Kidney tubule cell (primary cell): ENCODE measurements around the gene IFI16.
"Not testable (repeated sequence)": the region's sequence is repeated elsewhere in the genome, so short reads cannot be mapped to it uniquely, and the experiment has no call there.

Experiments
- DNase-seq: peaks from one replicate; pipeline ENCODE4 v3.0.0-alpha.2; 2018; ENCODE audit warnings: low spot score

The IFI16 gene

GRCh38 chr1:159009704-159010361, at the start of gene IFI16:
IFI16 (plus strand) TSS chr1:159009907; CDS start chr1:159014681, 4,774 bp downstream.
- peak; percentile 78 for DNase-seq

- DNase-seq: no peak
Observed at GRCh38 chr1:158961178-158961577, 48.5 kb upstream of the IFI16 start.

GRCh38 chr1:158962983-158963382, 46.7 kb upstream of the IFI16 start:
- no peak for DNase-seq

GRCh38 chr1:158969166-158969565, 40.5 kb upstream of the IFI16 start:
- no peak for DNase-seq

GRCh38 chr1:158969855-158970254, 39.9 kb upstream of the IFI16 start:
- DNase-seq: peak; percentile 1

- DNase-seq: peak; percentile 3
Observed at GRCh38 chr1:158972841-158973240, 36.9 kb upstream of the IFI16 start.

- DNase-seq: no peak
Observed at GRCh38 chr1:158976219-158976618, 33.5 kb upstream of the IFI16 start.

GRCh38 chr1:158978730-158979129, 31.0 kb upstream of the IFI16 start:
- no peak for DNase-seq

- DNase-seq: no peak
Observed at GRCh38 chr1:158979229-158979628, 30.5 kb upstream of the IFI16 start.

- DNase-seq: no peak
Observed at GRCh38 chr1:158983235-158983634, 26.5 kb upstream of the IFI16 start.

GRCh38 chr1:158984386-158984785, 25.3 kb upstream of the IFI16 start:
- DNase-seq: no peak

- DNase-seq: peak; percentile 2
Observed at GRCh38 chr1:158989424-158989823, 20.3 kb upstream of the IFI16 start.

- no peak for DNase-seq
Observed at GRCh38 chr1:158992787-158993312, 16.9 kb upstream of the IFI16 start.

GRCh38 chr1:158996998-158997397, 12.7 kb upstream of the IFI16 start:
- DNase-seq: no peak

GRCh38 chr1:158998037-158998780, 11.5 kb upstream of the IFI16 start:
- no peak for DNase-seq

GRCh38 chr1:158998781-158999161, 10.9 kb upstream of the IFI16 start:
- DNase-seq: peak; percentile 63

- DNase-seq: peak; percentile 77
Observed at GRCh38 chr1:158999316-159000069, 10.2 kb upstream of the IFI16 start.

GRCh38 chr1:159000070-159000409, 9.7 kb upstream of the IFI16 start:
- DNase-seq: no peak

- DNase-seq: peak; percentile 86
Observed at GRCh38 chr1:159000625-159001024, 9.1 kb upstream of the IFI16 start.

GRCh38 chr1:159005161-159005560, 4.5 kb upstream of the IFI16 start:
- DNase-seq: no peak

GRCh38 chr1:159005676-159006075, 4.0 kb upstream of the IFI16 start:
- DNase-seq: peak; percentile 4

GRCh38 chr1:159006210-159006807, 3.4 kb upstream of the IFI16 start:
- DNase-seq: not testable (repeated sequence)
